GM12878 (cell line): ENCODE results near the gene DDX54. TPM values are rescaled to one million over a fixed set of nuclear protein-coding genes. Genes with fewer than 3 reads are reported as not detected.

Experiments used
- ATAC-seq: fragments of 200-7000 bp; cut with Tn5 transposase; 3 replicates; pipeline ENCODE4 v1.9.1; 2020; ENCODE audit warnings: mild to moderate bottlenecking, moderate library complexity
- BruUV-seq: library from RNA; stranded (reverse); fragments of 400-500 nt; replicated peaks from 2 replicates; lab custom pipeline; 2021; lab: Mats Ljungman, UMichigan
- CTCF ChIA-PET: fragments of 300-600 bp; sonication (Branson Sonifier 250); formaldehyde crosslinking; extraction: SDS; loops from one replicate; lab custom pipeline; 2021; ENCODE audit warnings: inconsistent platforms; lab: Yijun Ruan, JAX
- POLR2A ChIA-PET: fragments of 350-600 bp; formaldehyde crosslinking; extraction: SDS; loops from one replicate; lab custom pipeline; 2021; ENCODE audit warnings: inconsistent platforms; lab: Charles Lee
- RAD21 ChIA-PET: fragments of 300-600 bp; sonication (Branson Sonifier 250); formaldehyde crosslinking; loops from one replicate; lab custom pipeline; 2023; ENCODE audit warnings: antibody characterized with exemption; ENCODE audit not compliant: unreplicated experiment; lab: Charles Lee
- SMC1A ChIA-PET: fragments of 300-600 bp; sonication (Branson Sonifier 250); formaldehyde crosslinking; loops from one replicate; lab custom pipeline; 2023; ENCODE audit not compliant: unreplicated experiment, uncharacterized antibody; lab: Charles Lee
- DNase-seq: peaks from one replicate; pipeline ENCODE4 v3.0.0-alpha.2; 2011; ENCODE audit warnings: low read depth, low spot score
- FAIRE-seq: peaks from 3 replicates; lab custom pipeline; 2011; peaks lifted over from hg19 to GRCh38; lab: Jason Lieb, UNC
- H2AFZ ChIP-seq: 2 replicates; pipeline ENCODE4 v1.6.0; 2011; ENCODE audit warnings: low read depth, low read length, control low read depth; ENCODE audit not compliant: control insufficient read depth
- H3K27ac ChIP-seq: 2 replicates; pipeline ENCODE4 v1.5.1; 2011; ENCODE audit warnings: control low read depth; ENCODE audit not compliant: control insufficient read depth, insufficient read depth
- H3K27me3 ChIP-seq, 2 experiments: replicated peaks in 1 of 2; 2 replicates each; pipeline versions ENCODE4 v1.6.0 to v1.6.1; 2011; ENCODE audit warnings: low read length in 1 of 2; ENCODE audit not compliant: control insufficient read depth in 2 of 2, insufficient read depth in 2 of 2
- H3K36me3 ChIP-seq, 2 experiments: 2 replicates each; pipeline ENCODE4 v1.5.1; 2011; ENCODE audit warnings: low read length in 1 of 2; ENCODE audit not compliant: control insufficient read depth in 2 of 2, insufficient read depth in 2 of 2
- H3K4me1 ChIP-seq: 2 replicates; pipeline ENCODE4 v1.6.1; 2011; ENCODE audit warnings: mild to moderate bottlenecking, low read length, moderate library complexity, mixed read lengths; ENCODE audit not compliant: control insufficient read depth, insufficient read depth
- H3K4me2 ChIP-seq: 2 replicates; pipeline ENCODE4 v1.6.0; 2011; ENCODE audit warnings: control low read depth; ENCODE audit not compliant: control insufficient read depth, insufficient read depth
- H3K4me3 ChIP-seq: fragments of 200-600 bp; sonication (generic); 2 replicates; pipeline ENCODE4 v1.5.1; 2016
- H3K79me2 ChIP-seq: 2 replicates; pipeline ENCODE4 v1.6.0; 2011; ENCODE audit warnings: low read length; ENCODE audit not compliant: control insufficient read depth, insufficient read depth
- H3K9ac ChIP-seq: 2 replicates; pipeline ENCODE4 v1.8.0; 2011; ENCODE audit warnings: low read length, control low read depth, mixed read lengths; ENCODE audit not compliant: control insufficient read depth, insufficient read depth
- H3K9me3 ChIP-seq: replicated peaks from 3 replicates; pipeline ENCODE4 v1.5.1; 2011; ENCODE audit warnings: mild to moderate bottlenecking, low read length; ENCODE audit not compliant: control insufficient read depth, insufficient read depth
- H4K20me1 ChIP-seq: 2 replicates; pipeline ENCODE4 v1.6.0; 2011; ENCODE audit not compliant: control insufficient read depth, insufficient read depth
- BACH1 ChIP-seq: fragments of 450-650 bp; IDR thresholded peaks from 2 replicates; pipeline ENCODE4 v1.6.1; 2017; ENCODE audit warnings: mild to moderate bottlenecking, borderline replicate concordance
- EED ChIP-seq: sonication (generic); IDR thresholded peaks from 2 replicates; pipeline ENCODE4 v1.6.1; 2016; ENCODE audit warnings: antibody characterized with exemption, low read depth
- FOXK2 ChIP-seq: fragments of 450-650 bp; IDR thresholded peaks from 2 replicates; pipeline ENCODE4 v1.6.1; 2017; ENCODE audit warnings: mild to moderate bottlenecking, moderate library complexity
- NR2C1 ChIP-seq: fragments of 450-650 bp; IDR thresholded peaks from 2 replicates; pipeline ENCODE4 v1.6.1; 2017; ENCODE audit warnings: antibody characterized with exemption, mild to moderate bottlenecking, moderate library complexity
- PAX8 ChIP-seq: fragments of 450-650 bp; IDR thresholded peaks from 2 replicates; pipeline ENCODE4 v1.6.1; 2017; ENCODE audit warnings: mild to moderate bottlenecking, moderate library complexity
- POLR2A ChIP-seq: IDR thresholded peaks from 2 replicates; pipeline ENCODE4 v1.6.1; 2011; ENCODE audit warnings: low read depth, mild to moderate bottlenecking, low read length
- STAT1 ChIP-seq: fragments of 450-650 bp; conservative IDR thresholded peaks from 2 replicates; pipeline ENCODE4 v1.6.1; 2014; ENCODE audit warnings: antibody characterized with exemption, mild to moderate bottlenecking
- YBX1 ChIP-seq: fragments of 450-650 bp; IDR thresholded peaks from 2 replicates; pipeline ENCODE4 v1.6.1; 2016; ENCODE audit warnings: antibody characterized with exemption
- ZNF207 ChIP-seq: fragments of 450-650 bp; IDR thresholded peaks from 2 replicates; pipeline ENCODE4 v1.6.1; 2014; ENCODE audit warnings: antibody characterized with exemption, mild to moderate bottlenecking, borderline replicate concordance
- ZNF24 ChIP-seq: fragments of 450-650 bp; IDR thresholded peaks from 2 replicates; pipeline ENCODE4 v1.6.1; 2017; ENCODE audit warnings: antibody characterized with exemption, mild to moderate bottlenecking
- ZSCAN29 ChIP-seq: fragments of 450-650 bp; IDR thresholded peaks from 2 replicates; pipeline ENCODE4 v1.6.1; 2017; ENCODE audit warnings: mild to moderate bottlenecking, moderate library complexity
- ZZZ3 ChIP-seq: IDR thresholded peaks from 2 replicates; pipeline ENCODE4 v1.6.1; 2011; ENCODE audit warnings: low read depth; ENCODE audit not compliant: control insufficient read depth, insufficient read length
- WGBS: methylation state at CpG from one replicate; pipeline ENCODE4 v1.1.6; 2016; ENCODE audit warnings: low lambda C conversion rate; ENCODE audit not compliant: insufficient replicate concordance, insufficient coverage; ENCODE audit errors: missing lambda C conversion rate; 5-methylcytosine and 5-hydroxymethylcytosine counted together
- in situ Hi-C: fragments of 300-500 bp; cut with MboI; formaldehyde crosslinking; loops from 9 replicates; pipeline ENCODE4 v1.14.3; 2018; ENCODE audit warnings: mixed read lengths
- intact Hi-C: fragments of 100-400 bp; cut with micrococcal nuclease; formaldehyde crosslinking; loops from one replicate; pipeline ENCODE4 v1.14.2; 2022; ENCODE audit not compliant: unreplicated experiment
- polyA plus RNA-seq, 11 experiments: library from polyadenylated mRNA; depleted of rRNA in 4 of 11; unstranded in 6 of 11; stranded (reverse) in 5 of 11; fragments of >200 nt; fragmentation: Nextera tagmentation in 4 of 11; fragmentation: Illumina TruSeq in 1 of 11; extraction: Ambion mirVana in 4 of 11; extraction: Trizol in 1 of 11; gene quantifications; 1 replicate in 1 of 11; 2 replicates in 10 of 11; pipeline versions ENCODE4 v1.2.1 to v1.2.3, GENCODE V29; 2011 to 2016; ENCODE audit warnings: inconsistent platforms in 2 of 11, missing spikeins in 2 of 11, low read depth in 1 of 11
- total RNA-seq, 4 experiments: library from RNA; depleted of rRNA in 3 of 4; stranded (reverse); fragments of >200 nt in 3 of 4; fragmentation: Illumina TruSeq in 1 of 4; extraction: Trizol in 1 of 4; gene quantifications; 2 replicates each; pipeline versions ENCODE4 v1.2.1 to v1.2.3, GENCODE V29; 2013 to 2021
- TF ChIP-seq, protein P1 (sequence below): fragments of 450-650 bp; IDR thresholded peaks from 2 replicates; pipeline ENCODE4 v1.6.1; 2018; ENCODE audit warnings: borderline replicate concordance, mild to moderate bottlenecking; ENCODE audit not compliant: partially characterized antibody
- TF ChIP-seq, protein P2 (sequence below): IDR thresholded peaks from 2 replicates; pipeline ENCODE4 v1.6.1; 2011; ENCODE audit warnings: low read depth, low read length, improper control_type of control experiment, borderline replicate concordance

Gene DDX54
- total and polyA plus RNA-seq, 10 of the 15 experiments (the other 5 are each of a cell fraction or from before 2014, with no cell fraction given), result 1.9 to 115 (median 56.3) TPM

DNA sequence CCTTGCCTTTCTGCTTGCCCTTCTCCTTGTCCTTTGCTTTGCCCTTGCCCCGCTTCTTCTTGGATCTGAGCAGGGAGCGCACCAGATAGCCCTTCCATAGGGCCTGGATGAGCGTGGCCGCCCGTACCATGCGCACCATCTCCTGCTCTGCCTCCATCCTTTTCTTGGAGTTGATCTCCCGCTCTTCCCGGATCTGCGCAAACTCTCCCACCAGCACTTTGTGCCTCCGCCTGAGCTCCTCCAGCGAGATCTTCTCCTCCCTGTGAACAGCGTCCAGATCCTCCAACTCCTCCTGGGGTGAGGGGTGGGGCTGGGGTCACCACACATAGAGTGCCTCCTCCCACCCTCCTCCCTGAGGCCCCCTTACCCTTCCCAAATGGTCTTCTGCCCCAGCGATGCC, 10.3 kb upstream of the DDX54 start:
- no peak for ATAC-seq
- Histone ChIP-seq H3K9ac (no peak overlapping the region), H3K4me1 (no peaks in the 10 kb centered on the region), H3K9me3 (no peaks in the 10 kb centered on the region), H3K4me3 (no peak overlapping the region), H3K36me3 (peaks cover 4% of the 10 kb centered on the region in 2 experiments), H3K27me3 (no peaks in the 10 kb centered on the region), H4K20me1 (no peaks in the 10 kb centered on the region), H3K27ac (no peak overlapping the region), H3K4me2 (no peak overlapping the region), H3K79me2 (no peaks in the 10 kb centered on the region), H2AFZ (no peak overlapping the region)
- no TSS peak for BruUV-seq
- TF ChIP-seq POLR2A (0 out of 2 replicates have a peak, but pooled peaks have one; percentile 7), YBX1 (no peak), NR2C1 (no peak)
- 93% methylated on average over 13 of the region's 13 CpGs for WGBS
- CTCF ChIA-PET, result interaction anchor here (0.6 to 4.2 kb wide), 11 partner anchors 9 to 230 kb away, joined by 3 to 24 read pairs (median 5); partner anchors contain the start of gene SDSL
- SMC1A ChIA-PET, result interaction anchor here (0.8 to 2.5 kb wide), 11 partner anchors 8 to 230 kb away, joined by 3 to 13 read pairs (median 4); partner anchors contain the start of genes DDX54, RITA1 and SDSL
- POLR2A ChIA-PET, result interaction anchor here (1.1 to 1.4 kb wide), 2 partner anchors 12 to 27 kb away, joined by 3 to 6 read pairs; partner anchors contain the start of gene TPCN1
- DNase-seq, result no peak
- FAIRE-seq, result no peak
- RAD21 ChIA-PET, result interaction anchor here (0.8 to 1.9 kb wide), 5 partner anchors 9 to 230 kb away, joined by 3 to 9 read pairs (median 6); no protein-coding TSS in a partner anchor
- intact Hi-C loops, result loop anchor here (5.0 to 10.0 kb wide), 2 partner anchors 79 to 117 kb away; no protein-coding TSS in a partner anchor
- in situ Hi-C loops, result loop anchor here (5.0 kb wide), 1 partner anchor 227 kb away; the partner anchor contains the start of gene SDSL

DNA sequence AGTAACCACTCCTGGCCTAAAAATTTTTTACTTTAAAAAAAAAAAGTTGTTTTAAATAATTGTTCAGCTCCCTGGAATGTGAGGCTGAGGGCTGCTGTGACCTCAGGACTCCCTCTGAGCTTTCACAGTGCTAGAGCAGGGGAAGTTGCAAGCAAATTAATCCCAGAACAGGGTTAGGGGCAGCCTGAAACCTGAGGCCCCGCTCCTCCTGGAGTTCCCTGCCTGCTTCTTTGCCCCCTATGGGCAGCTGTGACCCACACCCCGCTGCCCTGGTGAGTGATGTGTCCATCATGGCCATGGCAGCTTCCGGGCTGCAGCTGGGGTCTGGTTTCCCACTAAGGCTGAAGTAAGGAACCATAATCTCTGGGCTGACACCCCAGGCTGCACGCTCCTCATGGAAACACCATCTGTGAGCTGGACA, 9.7 kb upstream of the DDX54 start:
- Histone ChIP-seq H3K27ac (no peak overlapping the region), H4K20me1 (no peaks in the 10 kb centered on the region), H3K36me3 (peaks cover 4 to 5% of the 10 kb centered on the region in 2 experiments), H3K9me3 (no peaks in the 10 kb centered on the region), H3K4me3 (no peak overlapping the region), H3K9ac (no peak overlapping the region), H3K4me1 (no peaks in the 10 kb centered on the region), H3K4me2 (no peak overlapping the region), H2AFZ (no peak overlapping the region), H3K79me2 (no peaks in the 10 kb centered on the region), H3K27me3 (no peaks in the 10 kb centered on the region)
- CTCF ChIA-PET, result interaction anchor here (0.6 to 4.2 kb wide), 11 partner anchors 8 to 230 kb away, joined by 3 to 24 read pairs (median 5); partner anchors contain the start of gene SDSL
- 84% methylated on average over 4 of the region's 4 CpGs for WGBS
- SMC1A ChIA-PET, result interaction anchor here (0.7 to 2.5 kb wide), 9 partner anchors 8 to 230 kb away, joined by 3 to 13 read pairs (median 4); partner anchors contain the start of genes DDX54, RITA1 and SDSL
- FAIRE-seq (no peak), DNase-seq (no peak), ATAC-seq (no peak)
- RAD21 ChIA-PET, result interaction anchor here (0.8 to 1.9 kb wide), 5 partner anchors 9 to 231 kb away, joined by 3 to 9 read pairs (median 6); no protein-coding TSS in a partner anchor
- no TSS peak for BruUV-seq
- POLR2A ChIA-PET, result interaction anchor here (0.6 to 1.4 kb wide), 4 partner anchors 13 to 226 kb away, joined by 3 to 6 read pairs (median 3); partner anchors contain the start of gene TPCN1
- in situ Hi-C loops, result loop anchor here (5.0 kb wide), 1 partner anchor 227 kb away; the partner anchor contains the start of gene SDSL
- intact Hi-C loops, result loop anchor here (5.0 to 10.0 kb wide), 2 partner anchors 80 to 117 kb away; no protein-coding TSS in a partner anchor
- TF ChIP-seq, protein P1, sequence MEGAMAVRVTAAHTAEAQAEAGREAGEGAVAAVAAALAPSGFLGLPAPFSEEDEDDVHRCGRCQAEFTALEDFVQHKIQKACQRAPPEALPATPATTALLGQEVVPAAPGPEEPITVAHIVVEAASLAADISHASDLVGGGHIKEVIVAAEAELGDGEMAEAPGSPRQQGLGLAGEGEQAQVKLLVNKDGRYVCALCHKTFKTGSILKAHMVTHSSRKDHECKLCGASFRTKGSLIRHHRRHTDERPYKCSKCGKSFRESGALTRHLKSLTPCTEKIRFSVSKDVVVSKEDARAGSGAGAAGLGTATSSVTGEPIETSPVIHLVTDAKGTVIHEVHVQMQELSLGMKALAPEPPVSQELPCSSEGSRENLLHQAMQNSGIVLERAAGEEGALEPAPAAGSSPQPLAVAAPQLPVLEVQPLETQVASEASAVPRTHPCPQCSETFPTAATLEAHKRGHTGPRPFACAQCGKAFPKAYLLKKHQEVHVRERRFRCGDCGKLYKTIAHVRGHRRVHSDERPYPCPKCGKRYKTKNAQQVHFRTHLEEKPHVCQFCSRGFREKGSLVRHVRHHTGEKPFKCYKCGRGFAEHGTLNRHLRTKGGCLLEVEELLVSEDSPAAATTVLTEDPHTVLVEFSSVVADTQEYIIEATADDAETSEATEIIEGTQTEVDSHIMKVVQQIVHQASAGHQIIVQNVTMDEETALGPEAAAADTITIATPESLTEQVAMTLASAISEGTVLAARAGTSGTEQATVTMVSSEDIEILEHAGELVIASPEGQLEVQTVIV, result no peak
- TF ChIP-seq, protein P2, sequence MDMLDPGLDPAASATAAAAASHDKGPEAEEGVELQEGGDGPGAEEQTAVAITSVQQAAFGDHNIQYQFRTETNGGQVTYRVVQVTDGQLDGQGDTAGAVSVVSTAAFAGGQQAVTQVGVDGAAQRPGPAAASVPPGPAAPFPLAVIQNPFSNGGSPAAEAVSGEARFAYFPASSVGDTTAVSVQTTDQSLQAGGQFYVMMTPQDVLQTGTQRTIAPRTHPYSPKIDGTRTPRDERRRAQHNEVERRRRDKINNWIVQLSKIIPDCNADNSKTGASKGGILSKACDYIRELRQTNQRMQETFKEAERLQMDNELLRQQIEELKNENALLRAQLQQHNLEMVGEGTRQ, result no peak
- no peak for TF ChIP-seq ZNF24
- TF ChIP-seq EED, result no peak
- TF ChIP-seq STAT1, result no peak
- TF ChIP-seq ZZZ3, result no peak
- no peak for TF ChIP-seq BACH1
- TF ChIP-seq ZSCAN29, result no peak
- no peak for TF ChIP-seq FOXK2
- no peak for TF ChIP-seq PAX8
- no peak for TF ChIP-seq ZNF207
